Ishikawa (cell line): ENCODE results near the gene E4F1.

Experiments used
- CEBPB ChIP-seq: IDR thresholded peaks from 2 replicates; pipeline ENCODE4 v1.6.1; 2012
- CREB1 ChIP-seq: IDR thresholded peaks from 2 replicates; pipeline ENCODE4 v1.6.1; 2012; ENCODE audit warnings: low read depth
- EGR1 ChIP-seq: IDR thresholded peaks from 2 replicates; pipeline ENCODE4 v1.6.1; 2012
- EP300 ChIP-seq: IDR thresholded peaks from 2 replicates; pipeline ENCODE4 v1.6.1; 2012; ENCODE audit warnings: borderline replicate concordance
- FOXM1 ChIP-seq: IDR thresholded peaks from 2 replicates; pipeline ENCODE4 v1.6.1; 2012; ENCODE audit warnings: low read depth, borderline replicate concordance
- NFIC ChIP-seq: IDR thresholded peaks from 2 replicates; pipeline ENCODE4 v1.6.1; 2012
- RAD21 ChIP-seq: IDR thresholded peaks from 2 replicates; pipeline ENCODE4 v1.6.1; 2012; ENCODE audit warnings: low read depth
- TAF1 ChIP-seq: IDR thresholded peaks from 2 replicates; pipeline ENCODE4 v1.6.1; 2012; ENCODE audit warnings: low read depth, mild to moderate bottlenecking
- TCF12 ChIP-seq: IDR thresholded peaks from 2 replicates; pipeline ENCODE4 v1.6.1; 2012; ENCODE audit warnings: low read depth
- TEAD4 ChIP-seq: IDR thresholded peaks from 2 replicates; pipeline ENCODE4 v1.6.1; 2012
- YY1 ChIP-seq: IDR thresholded peaks from 2 replicates; pipeline ENCODE4 v1.6.1; 2012; ENCODE audit warnings: low read depth
- ZBTB7A ChIP-seq: IDR thresholded peaks from 2 replicates; pipeline ENCODE4 v1.6.1; 2012; ENCODE audit warnings: low read depth
- TF ChIP-seq, protein P1 (sequence below): IDR thresholded peaks from 2 replicates; pipeline ENCODE4 v1.6.1; 2012
- TF ChIP-seq, protein P2 (sequence below): IDR thresholded peaks from 2 replicates; pipeline ENCODE4 v1.6.1; 2012; ENCODE audit warnings: low read depth, mild to moderate bottlenecking
- TF ChIP-seq, protein P3 (sequence below): IDR thresholded peaks from 2 replicates; pipeline ENCODE4 v1.6.1; 2012

The E4F1 gene

GRCh38 chr16:2273931-2274330 lies 50.5 kb downstream of the E4F1 start:
- TF ChIP-seq, protein P1, sequence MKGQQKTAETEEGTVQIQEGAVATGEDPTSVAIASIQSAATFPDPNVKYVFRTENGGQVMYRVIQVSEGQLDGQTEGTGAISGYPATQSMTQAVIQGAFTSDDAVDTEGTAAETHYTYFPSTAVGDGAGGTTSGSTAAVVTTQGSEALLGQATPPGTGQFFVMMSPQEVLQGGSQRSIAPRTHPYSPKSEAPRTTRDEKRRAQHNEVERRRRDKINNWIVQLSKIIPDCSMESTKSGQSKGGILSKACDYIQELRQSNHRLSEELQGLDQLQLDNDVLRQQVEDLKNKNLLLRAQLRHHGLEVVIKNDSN: no peak
- no peak for TF ChIP-seq CEBPB
- no peak for TF ChIP-seq RAD21
- TF ChIP-seq, protein P2, sequence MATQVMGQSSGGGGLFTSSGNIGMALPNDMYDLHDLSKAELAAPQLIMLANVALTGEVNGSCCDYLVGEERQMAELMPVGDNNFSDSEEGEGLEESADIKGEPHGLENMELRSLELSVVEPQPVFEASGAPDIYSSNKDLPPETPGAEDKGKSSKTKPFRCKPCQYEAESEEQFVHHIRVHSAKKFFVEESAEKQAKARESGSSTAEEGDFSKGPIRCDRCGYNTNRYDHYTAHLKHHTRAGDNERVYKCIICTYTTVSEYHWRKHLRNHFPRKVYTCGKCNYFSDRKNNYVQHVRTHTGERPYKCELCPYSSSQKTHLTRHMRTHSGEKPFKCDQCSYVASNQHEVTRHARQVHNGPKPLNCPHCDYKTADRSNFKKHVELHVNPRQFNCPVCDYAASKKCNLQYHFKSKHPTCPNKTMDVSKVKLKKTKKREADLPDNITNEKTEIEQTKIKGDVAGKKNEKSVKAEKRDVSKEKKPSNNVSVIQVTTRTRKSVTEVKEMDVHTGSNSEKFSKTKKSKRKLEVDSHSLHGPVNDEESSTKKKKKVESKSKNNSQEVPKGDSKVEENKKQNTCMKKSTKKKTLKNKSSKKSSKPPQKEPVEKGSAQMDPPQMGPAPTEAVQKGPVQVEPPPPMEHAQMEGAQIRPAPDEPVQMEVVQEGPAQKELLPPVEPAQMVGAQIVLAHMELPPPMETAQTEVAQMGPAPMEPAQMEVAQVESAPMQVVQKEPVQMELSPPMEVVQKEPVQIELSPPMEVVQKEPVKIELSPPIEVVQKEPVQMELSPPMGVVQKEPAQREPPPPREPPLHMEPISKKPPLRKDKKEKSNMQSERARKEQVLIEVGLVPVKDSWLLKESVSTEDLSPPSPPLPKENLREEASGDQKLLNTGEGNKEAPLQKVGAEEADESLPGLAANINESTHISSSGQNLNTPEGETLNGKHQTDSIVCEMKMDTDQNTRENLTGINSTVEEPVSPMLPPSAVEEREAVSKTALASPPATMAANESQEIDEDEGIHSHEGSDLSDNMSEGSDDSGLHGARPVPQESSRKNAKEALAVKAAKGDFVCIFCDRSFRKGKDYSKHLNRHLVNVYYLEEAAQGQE: no peak
- TF ChIP-seq TAF1: no peak
- TF ChIP-seq EP300: no peak
- TF ChIP-seq EGR1: no peak
- no peak for TF ChIP-seq CREB1
- no peak for TF ChIP-seq FOXM1
- no peak for TF ChIP-seq ZBTB7A
- TF ChIP-seq NFIC: no peak
- TF ChIP-seq, protein P3, sequence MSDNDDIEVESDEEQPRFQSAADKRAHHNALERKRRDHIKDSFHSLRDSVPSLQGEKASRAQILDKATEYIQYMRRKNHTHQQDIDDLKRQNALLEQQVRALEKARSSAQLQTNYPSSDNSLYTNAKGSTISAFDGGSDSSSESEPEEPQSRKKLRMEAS: no peak
- TF ChIP-seq TCF12: no peak
- TF ChIP-seq TEAD4: no peak
- TF ChIP-seq YY1: no peak

- TF ChIP-seq TEAD4: no peak
- TF ChIP-seq FOXM1: no peak
- no peak for TF ChIP-seq RAD21
- no peak for TF ChIP-seq CREB1
- TF ChIP-seq, protein P2: no peak
- no peak for TF ChIP-seq EP300
- no peak for TF ChIP-seq YY1
- TF ChIP-seq CEBPB: no peak
- no peak for TF ChIP-seq ZBTB7A
- no peak for TF ChIP-seq TAF1
- no peak for TF ChIP-seq EGR1
- no peak for TF ChIP-seq TCF12
Observed at GRCh38 chr16:2275476-2276367, 52.3 kb downstream of the E4F1 start.

DNA sequence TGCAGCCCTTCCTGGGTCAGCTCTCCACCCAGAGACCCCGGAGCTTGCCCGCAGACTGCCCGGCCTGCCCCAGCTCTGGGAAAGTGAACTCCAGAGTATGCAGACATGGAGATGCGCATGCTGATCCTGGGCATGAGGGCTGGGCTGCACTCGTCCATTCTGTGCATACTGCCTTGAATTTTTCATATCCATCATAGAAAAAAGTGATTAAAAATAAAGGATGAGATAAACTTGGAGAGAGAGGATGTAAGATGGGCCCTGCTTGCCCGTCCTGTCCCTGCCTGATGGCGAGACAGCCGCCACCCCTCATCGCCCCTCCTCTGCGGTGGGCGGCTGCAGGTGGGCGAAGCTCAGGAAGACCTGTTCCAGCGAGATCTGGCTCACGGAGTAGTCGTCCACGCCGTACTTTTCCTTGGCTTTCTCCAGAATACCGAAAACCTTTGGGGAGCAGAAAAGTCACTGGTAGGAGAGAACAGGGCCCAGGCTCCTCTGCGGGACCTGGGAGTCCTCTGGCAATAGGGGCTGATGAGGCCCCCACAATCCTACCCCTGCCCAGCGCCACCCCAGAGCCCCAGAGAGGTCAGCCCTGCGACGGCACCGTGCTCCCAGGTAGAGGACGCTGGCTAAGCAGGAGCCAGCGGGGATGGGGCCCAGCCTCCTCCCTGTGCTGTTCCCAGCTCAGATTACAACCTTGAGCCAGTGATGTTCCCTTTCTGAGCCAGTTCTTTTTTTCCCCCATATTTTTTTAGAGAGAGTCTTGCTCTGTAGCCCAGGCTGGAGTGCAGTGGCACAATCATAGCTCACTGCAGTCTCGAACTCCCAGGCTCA lies 53.2 kb downstream of the E4F1 start:
- TF ChIP-seq FOXM1: no peak
- TF ChIP-seq, protein P2: no peak
- TF ChIP-seq, protein P1: no peak
- TF ChIP-seq RAD21: no peak
- TF ChIP-seq, protein P3: no peak
- no peak for TF ChIP-seq EP300
- no peak for TF ChIP-seq YY1
- no peak for TF ChIP-seq NFIC
- no peak for TF ChIP-seq TAF1
- no peak for TF ChIP-seq CEBPB
